Left ventricle myocardium inferior (tissue), 1 donor: Measurements from ENCODE around the gene SRRM1. TPM values are rescaled to one million over a fixed set of nuclear protein-coding genes. Genes with fewer than 3 reads are reported as not detected.
"Not testable (repeated sequence)": the region's sequence is repeated elsewhere in the genome, so short reads cannot be mapped to it uniquely, and the experiment has no call there.

Experiments
- DNase-seq: peaks from one replicate; pipeline ENCODE4 v3.0.0-alpha.2; 2020
- H3K27ac ChIP-seq: fragments of 200-600 bp; replicated peaks from 2 replicates; pipeline ENCODE4 v1.8.0; 2021
- H3K27me3 ChIP-seq: fragments of 200-600 bp; 2 replicates; pipeline ENCODE4 v1.8.0; 2021; ENCODE audit warnings: low read depth
- H3K36me3 ChIP-seq: fragments of 200-600 bp; 2 replicates; pipeline ENCODE4 v1.8.0; 2021
- H3K4me1 ChIP-seq: fragments of 200-600 bp; 2 replicates; pipeline ENCODE4 v1.8.0; 2021
- H3K4me3 ChIP-seq: fragments of 200-600 bp; 2 replicates; pipeline ENCODE4 v1.8.0; 2021; ENCODE audit warnings: mild to moderate bottlenecking, moderate library complexity
- H3K9me3 ChIP-seq: fragments of 200-600 bp; replicated peaks from 2 replicates; pipeline ENCODE4 v1.8.0; 2021
- CTCF ChIP-seq: fragments of 200-600 bp; IDR thresholded peaks from 2 replicates; pipeline ENCODE4 v1.8.0; 2021; ENCODE audit warnings: antibody characterized with exemption, mild to moderate bottlenecking, borderline replicate concordance
- intact Hi-C: fragments of 100-400 bp; cut with micrococcal nuclease; formaldehyde crosslinking; loops from one replicate; pipeline ENCODE4 v1.11.0; 2022
- total RNA-seq: library from RNA; stranded (reverse); fragmentation: NEBNext Ultra II Directional; extraction: Animal tissue kit (Norgen Biotek cat#: 25700); gene quantifications from one replicate; pipeline ENCODE4 v1.2.1, GENCODE V29; 2021
- donor health status: DM: no; HTN: yes; CAD: no; lungs with severe emphysema.

SRRM1 gene
- total RNA-seq, 1 donor from 2014 or later = 60.8 TPM

- intact Hi-C loops = loop anchor here (10.0 kb wide), 1 partner anchor 50 kb away; the partner anchor contains the start of gene CLIC4
- Histone ChIP-seq H3K36me3 (no peaks in the 10 kb centered on the region), H3K4me1 (peaks cover 59% of the 10 kb centered on the region), H3K27ac (peak overlapping the region; percentile 90), H3K9me3 (no peaks in the 10 kb centered on the region), H3K4me3 (peak overlapping the region; percentile 17), H3K27me3 (no peaks in the 10 kb centered on the region)
- DNase-seq = peak; percentile 71
- no peak for TF ChIP-seq CTCF
These were observed 51.3 kb downstream of the SRRM1 start for GRCh38 chr1:24694380-24694843.

GRCh38 chr1:24695202-24695974 lies 52.3 kb downstream of the SRRM1 start:
- intact Hi-C loops = loop anchor here (10.0 kb wide), 1 partner anchor 49 kb away; the partner anchor contains the start of gene CLIC4
- Histone ChIP-seq H3K4me1 (peaks cover 63% of the 10 kb centered on the region), H3K27ac (peak overlapping the region; percentile 90), H3K36me3 (no peaks in the 10 kb centered on the region), H3K27me3 (no peaks in the 10 kb centered on the region), H3K9me3 (no peaks in the 10 kb centered on the region), H3K4me3 (peak overlapping the region; percentile 10)
- peak; percentile 38 for DNase-seq
- TF ChIP-seq CTCF = no peak

GRCh38 chr1:24696041-24696755 lies 53.1 kb downstream of the SRRM1 start:
- no peaks in the 10 kb centered on the region for H3K27me3 ChIP-seq
- DNase-seq = no peak
- no peak for TF ChIP-seq CTCF
- no peaks in the 10 kb centered on the region for H3K9me3 ChIP-seq
- H3K27ac ChIP-seq = peak overlapping the region; percentile 90
- H3K4me3 ChIP-seq = no peak overlapping the region
- H3K36me3 ChIP-seq = no peaks in the 10 kb centered on the region
- H3K4me1 ChIP-seq = peaks cover 63% of the 10 kb centered on the region
- intact Hi-C loops = loop anchor here (10.0 kb wide), 1 partner anchor 49 kb away; the partner anchor contains the start of gene CLIC4

- H3K4me1 ChIP-seq = peaks cover 63% of the 10 kb centered on the region
- no peaks in the 10 kb centered on the region for H3K9me3 ChIP-seq
- no peaks in the 10 kb centered on the region for H3K36me3 ChIP-seq
- TF ChIP-seq CTCF = no peak
- no peaks in the 10 kb centered on the region for H3K27me3 ChIP-seq
- no peak for DNase-seq
- no peak overlapping the region for H3K27ac ChIP-seq
- intact Hi-C loops = loop anchor here (10.0 kb wide), 1 partner anchor 48 kb away; the partner anchor contains the start of gene CLIC4
- no peak overlapping the region for H3K4me3 ChIP-seq
These were observed 53.7 kb downstream of the SRRM1 start for GRCh38 chr1:24696756-24697330.

- not testable (repeated sequence) for H3K36me3 ChIP-seq, H3K9me3 ChIP-seq, DNase-seq, H3K27ac ChIP-seq, H3K27me3 ChIP-seq, H3K4me3 ChIP-seq
- intact Hi-C loops = loop anchor here (10.0 kb wide), 1 partner anchor 47 kb away; the partner anchor contains the start of gene CLIC4
- H3K4me1 ChIP-seq = peaks cover 66% of the 10 kb centered on the region
These were observed 54.4 kb downstream of the SRRM1 start for GRCh38 chr1:24697453-24698001.

GRCh38 chr1:24698326-24698725 lies 55.2 kb downstream of the SRRM1 start:
- H3K9me3 ChIP-seq, H3K36me3 ChIP-seq, H3K27me3 ChIP-seq, H3K27ac ChIP-seq, DNase-seq, H3K4me3 ChIP-seq: not testable (repeated sequence)
- H3K4me1 ChIP-seq = peaks cover 62% of the 10 kb centered on the region
- intact Hi-C loops = loop anchor here (10.0 kb wide), 1 partner anchor 46 kb away; the partner anchor contains the start of gene CLIC4
